NK-92 (cell line): Measurements from ENCODE around the gene PIK3R5.

Experiments used
- DNase-seq: peaks from one replicate; lab custom pipeline; 2025; ENCODE audit not compliant: unreplicated experiment; lab: John Stamatoyannopoulos, UW

Gene PIK3R5

DNA sequence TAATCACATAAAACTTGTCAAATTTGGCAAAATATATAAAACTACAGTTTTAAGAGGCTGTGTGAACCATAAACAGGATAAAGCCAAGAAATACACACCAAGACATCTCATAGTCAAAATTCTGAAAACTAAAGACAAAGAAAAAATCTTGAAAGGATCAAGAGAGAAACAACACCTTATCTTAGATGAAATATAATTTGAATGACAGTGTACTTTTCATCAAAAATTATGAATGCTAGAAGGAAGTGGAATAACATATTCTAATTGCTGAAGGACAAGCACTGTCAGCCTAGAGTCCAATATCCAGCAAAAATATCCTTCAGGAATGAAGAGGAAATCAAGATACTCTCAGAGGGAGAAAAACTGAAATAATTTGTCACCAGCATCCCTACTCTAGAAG, 37.2 kb downstream of the PIK3R5 start:
- DNase-seq, result no peak

GRCh38 chr17:8927395-8927794, 38.1 kb downstream of the PIK3R5 start:
- DNase-seq, result no peak

DNA sequence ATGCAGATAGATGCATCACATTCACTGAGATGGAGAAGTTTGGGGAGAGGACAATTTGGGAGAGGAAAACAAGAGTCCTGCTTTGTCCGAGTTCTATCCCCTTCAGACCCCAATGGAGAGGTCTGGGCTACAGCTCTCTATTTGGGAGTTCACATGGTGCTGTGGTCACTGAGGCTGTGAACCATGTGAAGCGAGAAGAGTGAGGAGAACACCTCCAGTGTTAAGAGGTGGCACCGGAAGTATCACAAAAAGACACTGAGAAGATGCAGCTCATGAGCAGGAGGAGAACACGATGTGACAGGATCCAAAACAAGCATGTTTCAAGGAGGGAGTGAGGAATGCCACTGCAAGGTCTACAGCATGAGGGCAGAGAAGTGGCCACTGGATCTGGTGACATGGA, 39.7 kb downstream of the PIK3R5 start:
- DNase-seq, result no peak

DNA sequence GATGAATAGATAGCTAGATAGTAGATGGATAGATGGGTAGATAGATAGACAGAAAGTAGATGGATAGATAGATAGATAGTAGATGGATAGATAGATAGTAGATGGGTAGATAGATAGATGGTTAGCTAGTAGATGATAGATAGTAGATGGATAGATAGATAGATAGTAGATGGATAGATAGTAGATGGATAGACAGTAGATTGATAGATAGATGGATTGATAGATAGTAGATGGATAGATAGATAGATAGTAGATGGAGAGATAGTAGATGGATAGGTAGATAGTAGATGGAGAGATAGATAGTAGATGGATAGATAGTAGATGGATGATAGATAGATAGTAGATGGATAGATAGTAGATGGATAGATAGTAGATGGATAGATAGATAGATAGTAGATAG, 40.4 kb downstream of the PIK3R5 start:
- DNase-seq, result no peak

GRCh38 chr17:8924595-8924994, 40.9 kb downstream of the PIK3R5 start:
- DNase-seq, result no peak

- DNase-seq, result no peak
Measured at GRCh38 chr17:8923762-8924161, 41.7 kb downstream of the PIK3R5 start.

DNA sequence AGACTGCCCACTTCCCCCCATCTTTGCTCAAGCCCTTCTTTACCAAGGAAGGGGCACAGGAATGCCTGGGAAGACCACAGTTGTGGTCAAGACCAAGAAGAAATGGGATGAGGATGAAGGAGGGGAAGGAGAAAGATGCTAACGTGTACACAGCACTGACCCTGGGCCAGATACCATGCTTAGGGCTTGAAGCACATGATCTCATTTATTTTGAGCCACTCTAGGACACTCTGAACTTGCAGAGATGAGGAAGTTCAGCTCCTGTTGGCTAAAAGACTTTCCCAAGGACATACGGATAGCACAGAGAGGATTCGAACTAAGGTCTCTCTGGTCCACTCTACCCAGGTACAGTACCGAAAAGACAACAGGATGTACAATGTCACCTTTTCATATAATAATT, 42.6 kb downstream of the PIK3R5 start:
- no peak for DNase-seq

DNA sequence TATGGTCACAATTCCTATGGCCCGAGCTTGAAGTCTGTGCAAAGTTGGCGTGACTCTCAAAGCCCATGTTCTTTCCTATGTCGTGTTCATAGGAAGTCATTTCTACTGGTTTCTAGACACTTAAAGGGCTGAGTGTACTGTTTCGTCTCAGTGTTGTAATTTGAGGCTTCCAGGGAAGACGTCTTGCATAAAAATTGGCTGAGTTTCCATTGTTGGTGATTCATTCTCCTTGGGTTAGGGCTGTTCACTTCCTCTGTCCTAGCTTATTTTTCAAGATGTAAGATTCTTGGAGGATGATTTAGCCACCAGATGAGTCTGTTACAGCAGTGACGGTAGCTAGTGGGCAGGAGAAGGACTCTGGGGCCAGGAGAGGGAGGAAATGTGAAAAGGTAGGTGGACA, 43.1 kb downstream of the PIK3R5 start:
- no peak for DNase-seq

DNA sequence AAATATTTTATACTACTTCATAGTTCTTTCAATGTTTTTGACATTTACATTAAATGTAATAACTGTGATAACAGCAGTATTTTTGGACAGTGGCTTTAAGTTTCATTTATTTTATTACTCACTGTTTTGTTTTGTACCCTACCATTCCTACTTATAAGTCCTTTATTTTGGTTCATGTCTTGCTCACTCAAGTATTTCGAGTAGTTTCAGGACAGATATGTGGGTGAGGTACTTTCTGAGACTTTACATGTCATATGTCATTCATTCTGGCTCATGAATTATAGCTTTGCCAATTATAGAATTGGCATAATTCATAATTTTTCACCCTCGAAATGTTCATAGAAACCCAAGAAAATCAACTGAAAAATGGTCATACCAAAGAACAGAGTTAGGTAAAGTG, 44.4 kb downstream of the PIK3R5 start:
- no peak for DNase-seq

- DNase-seq, result no peak
Measured at GRCh38 chr17:8918807-8919465, 46.6 kb downstream of the PIK3R5 start.

GRCh38 chr17:8916466-8916865, 49.0 kb downstream of the PIK3R5 start:
- DNase-seq, result no peak

DNA sequence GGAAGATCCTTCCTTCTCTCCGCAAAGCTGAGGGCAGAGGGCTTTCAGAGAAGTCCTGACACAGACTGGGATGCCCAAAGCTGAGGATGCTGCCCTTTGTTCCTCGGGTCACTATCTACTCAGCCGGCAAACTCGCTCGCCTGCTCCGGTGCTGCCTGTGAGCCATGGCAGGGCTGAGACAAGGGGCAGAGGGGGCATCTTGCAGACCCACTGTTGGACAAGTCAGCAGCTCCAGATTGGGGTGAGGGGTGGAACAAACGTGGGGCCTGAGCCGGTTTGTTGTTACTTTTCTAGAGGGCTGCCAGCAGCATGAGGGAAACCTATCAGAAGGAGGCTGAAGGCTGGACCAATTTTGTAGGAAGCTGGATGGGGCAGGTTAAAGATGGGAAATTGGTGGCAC, 51.0 kb downstream of the PIK3R5 start:
- no peak for DNase-seq

- DNase-seq, result no peak
Measured at GRCh38 chr17:8913879-8914278, 51.6 kb downstream of the PIK3R5 start.

DNA sequence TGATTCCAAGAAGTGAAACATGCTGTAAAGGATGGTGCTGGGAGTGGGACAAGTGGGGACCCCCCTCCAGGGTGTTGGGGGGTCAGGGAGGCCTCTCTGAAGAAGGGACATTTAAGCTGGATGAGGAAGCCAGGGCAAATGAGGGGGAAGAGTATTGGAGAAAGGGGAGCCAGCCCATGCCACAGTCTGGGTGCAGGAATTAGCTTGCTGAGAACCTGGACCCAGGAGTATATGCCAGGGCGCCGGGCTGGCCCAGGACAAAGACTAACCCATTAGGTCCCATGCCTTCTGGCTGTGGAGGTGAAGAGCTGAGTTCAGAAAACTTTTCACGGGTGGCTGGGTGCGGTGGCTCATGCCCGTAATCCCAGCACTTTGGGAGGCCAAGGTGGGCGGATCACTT, 52.4 kb downstream of the PIK3R5 start:
- no peak for DNase-seq

DNA sequence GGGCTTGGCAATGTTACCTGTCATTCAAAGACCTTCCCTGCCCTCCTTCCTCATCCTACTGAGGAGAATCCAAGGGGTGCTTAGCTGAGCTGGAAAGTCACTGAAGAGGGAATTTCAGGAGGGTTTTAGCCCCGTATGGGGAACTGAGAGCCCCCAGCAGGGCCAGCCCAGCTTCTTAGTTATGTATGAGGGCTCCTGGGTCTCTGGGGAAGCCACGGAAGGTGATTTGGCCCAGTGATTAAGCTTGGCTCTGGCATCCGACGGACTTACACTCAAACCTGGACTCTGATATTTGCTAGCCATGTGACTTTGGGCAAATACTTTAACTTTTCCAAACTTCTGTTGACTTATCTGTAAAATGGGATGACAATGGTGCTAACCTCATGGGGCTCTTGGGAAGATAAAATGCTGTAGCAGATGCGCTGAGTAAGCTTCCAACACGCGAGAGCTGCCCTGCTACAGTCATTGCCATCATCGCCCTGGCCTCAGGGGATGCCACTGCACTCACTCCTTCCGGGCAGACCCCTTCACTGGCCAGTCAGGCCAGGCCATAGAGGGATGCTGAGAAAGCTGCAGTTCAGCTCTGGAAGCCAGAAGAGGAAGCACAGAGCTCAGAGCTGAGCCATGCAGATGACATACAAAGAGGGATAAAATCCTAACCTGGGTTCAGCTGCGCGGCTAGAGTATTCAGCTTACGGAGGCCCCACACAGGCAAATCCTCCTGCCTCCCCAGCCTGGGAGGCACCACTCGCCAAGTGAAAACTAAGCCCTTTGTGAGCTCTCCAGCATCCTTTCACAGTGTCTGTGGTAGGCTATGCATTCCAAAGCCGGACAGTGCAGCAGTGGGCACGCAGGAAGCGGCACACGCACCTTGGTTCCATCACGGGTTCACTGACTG, 53.2 kb downstream of the PIK3R5 start:
- DNase-seq, result no peak

GRCh38 chr17:8910969-8911604, 54.4 kb downstream of the PIK3R5 start:
- DNase-seq, result no peak

- no peak for DNase-seq
Measured at GRCh38 chr17:8909586-8910270, 55.8 kb downstream of the PIK3R5 start.

DNA sequence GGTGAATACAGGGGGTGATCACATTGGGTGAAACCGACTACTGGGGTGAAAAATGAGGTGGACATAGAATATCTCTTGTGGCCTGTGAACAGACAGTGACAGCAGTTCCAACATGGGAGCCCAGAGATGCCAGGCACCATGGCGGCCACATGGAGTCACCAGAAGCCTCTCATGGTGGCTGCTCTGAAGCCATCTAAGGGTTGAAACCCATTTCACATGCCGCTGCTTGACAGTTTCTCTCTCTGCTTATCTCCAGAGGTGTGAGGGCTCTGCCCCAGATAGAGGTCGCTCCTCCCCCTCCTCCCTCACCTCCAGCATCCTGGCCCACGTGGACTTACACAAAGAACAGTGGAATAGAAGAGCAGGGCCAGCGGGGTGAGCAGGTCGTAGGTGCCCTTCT, 60.2 kb downstream of the PIK3R5 start:
- no peak for DNase-seq

DNA sequence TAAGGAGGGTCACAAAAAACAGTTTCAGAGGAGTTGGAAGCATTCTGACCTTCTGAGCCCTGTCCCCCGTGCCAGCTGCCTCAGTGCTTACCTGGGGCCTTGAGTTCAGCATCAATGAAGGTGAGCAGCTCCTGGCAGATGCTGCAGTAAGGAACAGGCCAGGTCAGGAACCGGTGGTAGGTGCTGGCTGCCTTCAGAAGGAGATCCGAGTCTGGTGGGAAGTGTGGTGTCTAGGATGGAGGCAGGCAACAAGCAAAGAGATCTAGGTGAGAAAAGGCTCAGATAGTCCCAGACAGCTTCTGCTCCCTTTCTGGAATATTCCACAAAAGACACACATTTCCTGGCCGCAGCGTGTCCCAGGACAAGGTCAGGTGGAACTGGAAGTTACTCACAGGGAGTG, 60.8 kb downstream of the PIK3R5 start:
- DNase-seq, result no peak

- no peak for DNase-seq
Measured at GRCh38 chr17:8904201-8904600, 61.3 kb downstream of the PIK3R5 start.
